GM12878 (cell line): Measurements from ENCODE around the gene AATF.

Experiments
- CHD1 ChIP-seq: IDR thresholded peaks from 2 replicates; pipeline ENCODE4 v1.6.1; 2012; ENCODE audit warnings: low read depth, low read length, improper control_type of control experiment
- CTCF ChIP-seq, 3 experiments: IDR thresholded peaks in 2 of 3; conservative IDR thresholded peaks in 1 of 3; 2 replicates each; pipeline ENCODE4 v1.5.1; 2011; ENCODE audit warnings: low read depth in 3 of 3, low read length in 3 of 3, mild to moderate bottlenecking in 3 of 3, control low read depth in 2 of 3, moderate library complexity in 2 of 3, inconsistent platforms in 1 of 3, mixed read lengths in 1 of 3; ENCODE audit not compliant: control insufficient read depth in 2 of 3, insufficient read depth in 1 of 3; ENCODE audit errors: extremely low read depth in 1 of 3
- KAT2A ChIP-seq: conservative IDR thresholded peaks from 2 replicates; pipeline ENCODE4 v1.6.1; 2011; ENCODE audit warnings: low read depth, low read length; ENCODE audit not compliant: control insufficient read depth
- NR2C2 ChIP-seq: IDR thresholded peaks from 2 replicates; pipeline ENCODE4 v1.6.1; 2011; ENCODE audit warnings: borderline replicate concordance, low read depth; ENCODE audit not compliant: control insufficient read depth, insufficient read length
- POLR2A ChIP-seq: IDR thresholded peaks from 2 replicates; pipeline ENCODE4 v1.6.1; 2011; ENCODE audit warnings: low read depth, mild to moderate bottlenecking, low read length
- SMAD1 ChIP-seq: fragments of 450-650 bp; IDR thresholded peaks from 2 replicates; pipeline ENCODE4 v1.6.1; 2018; ENCODE audit warnings: mild to moderate bottlenecking, low read depth; ENCODE audit not compliant: partially characterized antibody
- ZSCAN29 ChIP-seq: fragments of 450-650 bp; IDR thresholded peaks from 2 replicates; pipeline ENCODE4 v1.6.1; 2017; ENCODE audit warnings: mild to moderate bottlenecking, moderate library complexity
- TF ChIP-seq, protein P1 (sequence below): IDR thresholded peaks from 2 replicates; pipeline ENCODE4 v1.6.1; 2012; ENCODE audit warnings: low read length, inconsistent platforms

DNA sequence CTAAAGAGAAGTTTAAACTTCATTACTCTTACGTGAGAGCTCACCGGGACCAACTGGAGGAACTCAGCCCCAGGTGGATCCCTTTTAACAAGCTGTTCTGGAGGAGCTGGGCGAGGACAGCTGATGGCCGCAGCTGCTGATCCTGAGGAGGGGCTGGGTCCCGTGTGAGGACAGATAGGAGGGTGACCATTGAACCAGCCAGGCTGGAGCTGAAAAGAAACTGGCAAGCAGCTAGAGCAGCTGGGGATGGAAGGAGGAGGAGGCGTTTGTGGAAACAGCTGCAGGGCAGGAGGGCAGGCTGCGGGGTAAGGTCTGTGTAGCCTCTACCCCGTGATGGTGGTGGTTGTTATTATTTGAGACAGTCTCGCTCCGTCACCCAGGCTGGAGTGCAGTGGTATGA is 119.5 kb downstream of the AATF start:
- TF ChIP-seq SMAD1 (no peak), POLR2A (no peak), CTCF (IDR thresholded peaks at IDR 0.05 in 2 of 3, conservative IDR thresholded peaks at IDR 0.05 in 1 of 3; ENCODE audit: control insufficient read depth in 2 of 3, extremely low read depth in 1 of 3, insufficient read depth in 1 of 3, low read depth in 3 of 3, low read length in 3 of 3) (no peak), CHD1 (no peak), NR2C2 (no peak), ZSCAN29 (no peak), KAT2A (no peak)
- TF ChIP-seq, protein P1, sequence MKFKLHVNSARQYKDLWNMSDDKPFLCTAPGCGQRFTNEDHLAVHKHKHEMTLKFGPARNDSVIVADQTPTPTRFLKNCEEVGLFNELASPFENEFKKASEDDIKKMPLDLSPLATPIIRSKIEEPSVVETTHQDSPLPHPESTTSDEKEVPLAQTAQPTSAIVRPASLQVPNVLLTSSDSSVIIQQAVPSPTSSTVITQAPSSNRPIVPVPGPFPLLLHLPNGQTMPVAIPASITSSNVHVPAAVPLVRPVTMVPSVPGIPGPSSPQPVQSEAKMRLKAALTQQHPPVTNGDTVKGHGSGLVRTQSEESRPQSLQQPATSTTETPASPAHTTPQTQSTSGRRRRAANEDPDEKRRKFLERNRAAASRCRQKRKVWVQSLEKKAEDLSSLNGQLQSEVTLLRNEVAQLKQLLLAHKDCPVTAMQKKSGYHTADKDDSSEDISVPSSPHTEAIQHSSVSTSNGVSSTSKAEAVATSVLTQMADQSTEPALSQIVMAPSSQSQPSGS: no peak
